MM.1S (cell line): ENCODE measurements around the gene NEMF.
"Not testable (repeated sequence)": the region's sequence is repeated elsewhere in the genome, so short reads cannot be mapped to it uniquely, and the experiment has no call there.

Experiments
- EZH2 ChIP-seq: fragments of 300-600 bp; sonication (generic); optimal IDR thresholded peaks from 2 replicates; pipeline ENCODE3; 2017; ENCODE audit warnings: low read depth, mild to moderate bottlenecking, antibody characterized with exemption, low read length, mixed read lengths
- TF ChIP-seq, protein P1 (sequence below): fragments of 300-600 bp; sonication (generic); IDR thresholded peaks from 2 replicates; pipeline ENCODE4 v1.5.1; 2016; ENCODE audit warnings: antibody characterized with exemption, low read length, mixed read lengths

DNA sequence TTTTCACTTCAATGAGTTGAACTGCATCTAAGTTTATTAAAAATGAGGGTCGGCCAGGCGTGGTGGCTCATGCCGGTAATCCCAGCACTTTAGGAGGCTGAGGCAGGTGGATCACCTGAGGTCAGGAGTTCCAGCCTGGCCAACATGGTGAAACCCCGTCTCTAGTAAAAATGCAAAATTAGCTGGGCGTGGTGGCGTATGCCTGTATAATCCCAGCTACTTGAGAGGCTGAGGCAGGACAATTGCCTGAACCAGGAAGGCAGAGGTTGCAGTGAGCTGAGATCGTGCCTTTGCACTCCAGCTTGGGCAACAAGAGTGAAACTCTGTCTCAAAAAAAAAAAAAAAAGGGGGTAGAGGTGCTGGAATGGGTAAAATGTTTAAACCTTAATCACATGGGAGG is 71.5 kb downstream of the NEMF start:
- TF ChIP-seq EZH2 = not testable (repeated sequence)
- TF ChIP-seq, protein P1, sequence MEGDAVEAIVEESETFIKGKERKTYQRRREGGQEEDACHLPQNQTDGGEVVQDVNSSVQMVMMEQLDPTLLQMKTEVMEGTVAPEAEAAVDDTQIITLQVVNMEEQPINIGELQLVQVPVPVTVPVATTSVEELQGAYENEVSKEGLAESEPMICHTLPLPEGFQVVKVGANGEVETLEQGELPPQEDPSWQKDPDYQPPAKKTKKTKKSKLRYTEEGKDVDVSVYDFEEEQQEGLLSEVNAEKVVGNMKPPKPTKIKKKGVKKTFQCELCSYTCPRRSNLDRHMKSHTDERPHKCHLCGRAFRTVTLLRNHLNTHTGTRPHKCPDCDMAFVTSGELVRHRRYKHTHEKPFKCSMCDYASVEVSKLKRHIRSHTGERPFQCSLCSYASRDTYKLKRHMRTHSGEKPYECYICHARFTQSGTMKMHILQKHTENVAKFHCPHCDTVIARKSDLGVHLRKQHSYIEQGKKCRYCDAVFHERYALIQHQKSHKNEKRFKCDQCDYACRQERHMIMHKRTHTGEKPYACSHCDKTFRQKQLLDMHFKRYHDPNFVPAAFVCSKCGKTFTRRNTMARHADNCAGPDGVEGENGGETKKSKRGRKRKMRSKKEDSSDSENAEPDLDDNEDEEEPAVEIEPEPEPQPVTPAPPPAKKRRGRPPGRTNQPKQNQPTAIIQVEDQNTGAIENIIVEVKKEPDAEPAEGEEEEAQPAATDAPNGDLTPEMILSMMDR = not testable (repeated sequence)
